Measurements from ENCODE around the gene ZNF563. TPM values are rescaled to one million over a fixed set of nuclear protein-coding genes. Genes with fewer than 3 reads are reported as not detected.

Gene ZNF563
- total RNA-seq, 1 experiment from 2014 or later: 1.9 TPM

- H2BK15ac ChIP-seq (ENCODE audit: low read depth, low read length): no peak overlapping the region
- Mint-ChIP-seq H3K4me1 (no peaks in the 10 kb centered on the region), H3K4me3 (no peak overlapping the region), H3K9me3 (peaks cover 33 to 44% of the 10 kb centered on the region in 2 experiments; a peak in 4 of 5 replicates), H3K27ac (no peak overlapping the region), H3K36me3 (ENCODE audit: insufficient read depth in 1 of 3, low read depth in 3 of 3) (peaks cover 13 to 32% (median 25%) of the 10 kb centered on the region in 3 experiments), H3K27me3 (ENCODE audit: low read depth) (no peaks in the 10 kb centered on the region)
- H3K14ac ChIP-seq (ENCODE audit: insufficient read depth, low read length): no peak overlapping the region; the same call in 1 of the 2 replicates
- no peaks in the 10 kb centered on the region for H3K79me1 ChIP-seq (ENCODE audit: insufficient read depth, low read depth, low read length, poor library complexity, severe bottlenecking)
- no peak overlapping the region for H3K56ac ChIP-seq (ENCODE audit: insufficient read length, low read depth, low read length)
- no peak overlapping the region for H3T11ph ChIP-seq (ENCODE audit: low read length)
- no peaks in the 10 kb centered on the region for H3K27me3 ChIP-seq (ENCODE audit: insufficient read depth, low read length)
- H3K23ac ChIP-seq (ENCODE audit: insufficient read length, low read depth, low read length): no peak overlapping the region
- H3K79me2 ChIP-seq (ENCODE audit: insufficient read depth, low read length): no peaks in the 10 kb centered on the region; the same call in 1 of the 2 replicates
- no peak for TF ChIP-seq CTCF (conservative IDR thresholded peaks at IDR 0.05)
- H2AFZ ChIP-seq (ENCODE audit: low read length): no peak overlapping the region
- no peak overlapping the region for H3K4me2 ChIP-seq (ENCODE audit: insufficient read depth, insufficient read length, low read length)
- no peak overlapping the region for H4K5ac ChIP-seq (ENCODE audit: insufficient read length, low read depth, low read length)
- no peak overlapping the region for H2BK20ac ChIP-seq (ENCODE audit: low read depth, low read length, poor library complexity, severe bottlenecking)
- no peaks in the 10 kb centered on the region for H3K9me3 ChIP-seq (ENCODE audit: control insufficient read depth, low read depth, low read length)
- WGBS (ENCODE audit: extremely low coverage, insufficient read length, low lambda C conversion rate): no CpG with 5 or more reads among the region's 18 CpGs
- H2BK120ac ChIP-seq (ENCODE audit: low read depth, low read length, poor library complexity, severe bottlenecking): no peak overlapping the region
- H3K4me1 ChIP-seq (ENCODE audit: insufficient read depth, low read length): no peaks in the 10 kb centered on the region
- H4K91ac ChIP-seq (ENCODE audit: insufficient read length, low read depth, low read length): no peak overlapping the region
- H3K18ac ChIP-seq (ENCODE audit: insufficient read length, low read depth, low read length): no peak overlapping the region
- H3K4ac ChIP-seq (ENCODE audit: low read depth, low read length): no peak overlapping the region
- no peak for DNase-seq
- no peak overlapping the region for H2AK5ac ChIP-seq (ENCODE audit: insufficient read length, low read length)
- H3K23me2 ChIP-seq (ENCODE audit: insufficient read length, low read depth, low read length, poor library complexity, severe bottlenecking): no peaks in the 10 kb centered on the region
- H3K27ac ChIP-seq (ENCODE audit: insufficient read length, low read depth, low read length): no peak overlapping the region
- no peak overlapping the region for H4K8ac ChIP-seq (replicated peaks; ENCODE audit: insufficient read length, low read depth, low read length)
- no peak overlapping the region for H3K9ac ChIP-seq (ENCODE audit: extremely low read depth, insufficient read length, low read length)
- no peak overlapping the region for H2BK5ac ChIP-seq (ENCODE audit: insufficient read length, low read length)
- no peak overlapping the region for H2BK12ac ChIP-seq (ENCODE audit: insufficient read length, low read depth, low read length)
- no peaks in the 10 kb centered on the region for H4K20me1 ChIP-seq (ENCODE audit: control insufficient read depth, insufficient read depth, insufficient read length)
Measured at GRCh38 chr19:12284631-12285030, 48.8 kb downstream of the ZNF563 start.
